HL-60/S4 treated with retinoic acid at 250 ng/mL for 4 days and 3 days (cell line): ENCODE results near the gene WFDC1.
"Not testable (repeated sequence)": the region's sequence is repeated elsewhere in the genome, so short reads cannot be mapped to it uniquely, and the experiment has no call there.

Experiments used
- in situ Hi-C: fragments of 300-500 bp; cut with MboI; formaldehyde crosslinking; loops from 2 replicates; pipeline ENCODE4 v1.7.0; 2022; ENCODE audit warnings: low sequenced_read_pairs

The WFDC1 gene

DNA sequence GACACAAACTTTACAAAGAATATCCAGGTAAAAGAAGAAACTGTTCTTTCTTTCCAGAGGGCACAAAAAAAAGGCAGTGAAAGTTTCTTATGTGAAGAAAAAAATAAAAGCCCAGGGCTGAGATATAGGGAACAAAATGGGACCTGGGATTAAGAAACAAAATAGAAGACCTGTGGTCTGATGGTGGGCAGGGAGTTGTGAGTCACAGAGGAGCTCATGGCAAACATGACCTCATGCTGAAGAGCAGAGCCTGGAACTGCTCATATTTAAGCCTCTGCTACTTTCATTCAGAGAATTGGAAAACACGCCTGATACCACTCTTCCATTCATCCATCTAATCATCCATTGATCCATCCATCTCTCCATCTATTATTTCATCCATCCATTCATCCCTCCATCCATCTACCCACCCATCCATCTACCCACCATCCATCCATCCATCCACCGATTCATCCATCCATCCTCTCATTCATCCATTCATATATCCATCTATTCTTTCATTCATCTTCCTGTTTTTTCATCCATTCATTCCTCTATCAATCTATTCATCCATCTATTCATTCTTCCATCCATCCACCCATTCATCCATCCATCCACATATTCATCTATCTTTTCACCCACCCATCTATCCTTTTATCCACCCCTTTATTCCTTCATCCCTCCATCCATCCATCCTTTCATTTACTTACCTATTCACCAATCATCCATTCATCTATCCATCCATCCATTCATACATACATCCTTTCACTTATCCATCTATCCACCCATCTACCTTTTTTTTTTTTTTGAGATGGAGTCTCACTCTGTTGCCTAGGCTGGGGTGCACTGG is 30.0 kb downstream of the WFDC1 start:
- in situ Hi-C loops = no loop called here

GRCh38 chr16:84326545-84326944 is 31.9 kb downstream of the WFDC1 start:
- in situ Hi-C loops = no loop called here

- in situ Hi-C loops = no loop called here
Observed at GRCh38 chr16:84327926-84328505, 33.3 kb downstream of the WFDC1 start.

DNA sequence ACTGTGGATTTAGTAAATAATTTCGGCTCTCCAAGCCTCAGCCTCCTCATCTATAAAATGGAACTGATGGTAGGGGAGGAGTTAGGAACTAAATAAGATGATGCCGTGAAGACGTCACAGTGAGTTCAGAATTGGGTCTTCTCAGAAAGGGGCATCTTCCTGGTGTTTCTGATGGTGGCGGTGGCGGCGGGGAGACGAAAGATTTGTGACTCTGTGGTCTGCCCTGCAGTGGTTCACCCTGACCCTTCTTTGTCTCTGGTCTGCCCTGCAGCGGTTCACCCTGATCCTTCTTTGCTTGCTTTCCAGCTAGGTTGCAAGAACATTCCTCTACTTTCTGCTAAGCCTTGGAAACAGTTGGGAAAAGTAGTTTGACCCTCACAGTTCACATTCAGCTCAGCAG is 34.3 kb downstream of the WFDC1 start:
- in situ Hi-C loops = no loop called here

DNA sequence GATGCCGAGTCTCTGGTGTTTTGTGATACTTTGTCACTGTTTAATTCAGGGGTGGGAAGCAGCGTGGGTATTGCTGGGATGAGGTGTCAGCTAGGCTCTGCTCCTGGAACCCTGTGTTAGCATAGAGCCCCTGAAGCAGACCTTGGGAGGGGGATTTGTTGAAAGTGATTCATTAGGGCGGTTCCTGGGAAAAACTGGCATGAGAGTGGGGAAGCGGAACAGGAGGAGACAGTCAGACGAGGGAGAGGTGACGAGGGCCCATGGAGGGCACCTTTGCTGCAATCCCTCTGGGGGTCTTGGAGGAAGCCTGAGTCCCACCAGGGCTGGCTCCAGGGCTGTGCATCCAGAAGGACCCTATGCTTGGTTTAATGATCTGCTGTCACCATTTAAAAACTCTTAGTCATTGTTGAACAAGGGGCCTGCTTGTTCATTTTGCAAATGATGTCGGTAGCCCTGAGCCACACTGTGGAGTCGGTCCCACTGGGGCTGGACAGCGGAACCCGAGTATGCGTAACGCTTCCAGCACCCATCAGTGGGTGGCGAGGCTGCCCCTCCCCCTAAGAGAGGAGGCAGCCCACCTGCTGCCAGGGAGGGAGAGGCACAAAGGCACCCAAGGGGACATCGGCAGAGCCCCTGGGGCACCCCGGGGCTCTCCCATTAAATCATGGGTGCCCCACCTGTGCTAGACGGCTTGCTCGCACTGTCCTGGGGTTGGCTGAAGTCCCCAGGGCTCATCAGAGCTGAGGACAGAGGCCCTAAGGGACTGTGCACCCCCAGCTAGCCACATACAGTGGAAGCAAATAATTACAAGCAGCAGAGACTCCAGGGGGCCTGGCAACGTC is 35.4 kb downstream of the WFDC1 start:
- in situ Hi-C loops = no loop called here

- in situ Hi-C loops = no loop called here
Observed at GRCh38 chr16:84330685-84331050, 36.0 kb downstream of the WFDC1 start.

DNA sequence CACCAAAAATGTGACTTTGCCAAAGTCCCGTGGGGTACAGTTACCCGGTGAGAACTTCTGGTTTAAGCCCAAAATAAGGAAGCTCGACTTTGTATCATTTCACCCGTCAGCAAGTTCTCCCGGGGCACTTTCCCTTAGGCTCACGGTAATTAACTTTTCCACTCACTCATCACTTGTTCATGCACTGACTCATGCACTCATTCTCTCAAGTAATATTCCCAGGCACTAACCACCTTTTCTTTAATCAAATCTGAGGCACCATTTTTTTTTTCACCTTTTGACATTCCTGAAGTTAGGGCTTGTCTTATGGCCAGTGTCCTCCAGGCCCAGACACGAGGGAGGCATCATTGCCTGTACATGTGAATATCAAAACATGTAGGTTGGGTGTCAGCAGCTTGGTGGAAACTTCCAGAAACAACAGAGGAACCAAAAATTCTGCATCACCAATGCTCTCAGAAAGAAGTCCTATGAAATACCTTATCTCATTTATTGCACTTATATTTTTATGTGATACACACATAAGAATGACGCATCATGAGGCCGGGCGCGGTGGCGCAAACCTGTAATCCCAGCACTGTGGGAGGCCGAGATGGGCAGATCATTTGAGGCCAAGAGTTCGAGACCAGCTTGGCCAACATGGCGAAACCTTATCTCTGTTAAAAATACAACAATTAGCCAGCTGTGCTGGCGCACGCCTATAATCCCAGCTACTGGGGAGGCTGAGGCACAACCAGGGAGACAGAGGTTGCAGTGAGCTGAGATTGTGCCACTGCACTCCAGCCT is 37.5 kb downstream of the WFDC1 start:
- in situ Hi-C loops = no loop called here

- in situ Hi-C loops = no loop called here
Observed at GRCh38 chr16:84332975-84333684, 38.5 kb downstream of the WFDC1 start.

DNA sequence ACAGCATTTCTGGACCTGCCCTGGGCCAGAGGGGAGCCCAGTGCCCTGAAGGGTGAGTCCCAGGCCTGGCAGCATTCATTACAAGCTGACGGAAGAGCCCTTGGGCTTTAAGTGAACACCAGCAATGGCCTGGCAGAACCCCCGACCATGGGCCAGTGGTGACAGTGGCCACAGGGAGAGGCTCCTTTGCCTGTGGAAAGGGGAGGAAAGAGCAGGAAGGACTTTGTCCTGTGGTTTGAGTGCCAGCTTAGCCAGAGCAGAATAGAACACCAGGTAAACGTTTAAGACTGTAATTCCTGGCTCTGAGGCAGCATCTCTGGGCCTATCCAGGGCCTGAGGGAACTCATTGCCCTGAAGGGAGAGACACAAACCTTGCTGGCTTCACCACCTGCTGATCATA is 39.4 kb downstream of the WFDC1 start:
- in situ Hi-C loops = no loop called here

DNA sequence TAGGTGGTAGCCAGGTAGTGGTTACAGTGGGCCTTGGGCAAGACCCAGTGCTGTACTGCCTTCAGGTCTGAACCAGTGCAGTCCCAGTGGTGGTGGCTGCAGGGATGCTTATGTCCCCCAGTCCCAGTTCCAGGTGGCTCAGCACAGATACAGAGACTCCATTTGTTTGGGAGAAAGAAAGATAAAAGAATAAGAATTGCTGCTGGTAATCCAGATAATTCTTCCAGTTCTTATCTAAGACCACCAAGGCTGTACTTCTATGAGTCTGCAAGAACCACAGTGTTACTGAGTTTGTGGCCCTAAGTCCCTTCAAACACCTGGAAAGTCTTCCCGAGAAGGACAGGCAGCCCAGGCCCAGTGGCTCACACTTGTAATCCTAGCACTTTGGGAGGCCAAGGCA is 39.8 kb downstream of the WFDC1 start:
- in situ Hi-C loops = no loop called here

GRCh38 chr16:84337236-84337635 is 42.6 kb downstream of the WFDC1 start:
- in situ Hi-C loops = not testable (repeated sequence)

DNA sequence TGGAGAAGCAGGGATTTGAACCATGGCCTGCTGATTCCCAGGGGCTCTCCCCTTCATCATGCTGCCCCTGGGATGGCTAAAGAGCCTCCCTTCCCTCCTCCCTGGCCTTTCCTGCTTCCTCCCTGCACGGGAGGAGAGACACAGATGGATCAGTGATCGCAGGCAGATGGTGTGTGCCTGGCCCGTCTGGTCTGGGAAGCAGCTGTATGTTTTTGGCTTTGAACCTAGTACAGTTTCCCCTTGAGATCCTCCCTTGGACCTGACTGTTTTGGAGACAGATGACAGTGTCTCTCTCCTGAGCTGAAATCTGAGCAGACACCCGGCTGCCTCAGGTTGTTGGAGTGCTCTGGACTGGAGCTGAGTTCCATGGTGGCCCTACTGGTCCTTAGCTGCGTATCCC is 44.6 kb downstream of the WFDC1 start:
- in situ Hi-C loops = no loop called here

DNA sequence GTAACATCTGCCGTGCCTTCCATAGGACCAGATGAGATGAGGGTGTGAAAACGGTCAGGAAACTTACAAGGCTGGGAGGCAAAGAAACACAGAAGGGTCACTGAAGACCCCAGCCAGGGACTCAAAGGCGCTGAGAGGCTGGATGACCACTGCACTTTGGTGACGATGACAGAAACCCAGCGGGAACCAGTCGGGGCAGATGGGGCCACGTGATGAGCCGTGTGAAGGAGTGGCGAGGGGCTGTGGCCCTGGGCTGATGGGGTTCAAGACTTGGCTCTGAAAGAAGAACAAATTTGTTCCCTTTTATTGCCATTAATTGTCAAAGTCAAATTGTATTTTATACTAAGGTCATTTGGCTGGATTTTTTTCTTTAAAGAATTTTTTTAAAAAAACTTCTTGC is 45.1 kb downstream of the WFDC1 start:
- in situ Hi-C loops = no loop called here

DNA sequence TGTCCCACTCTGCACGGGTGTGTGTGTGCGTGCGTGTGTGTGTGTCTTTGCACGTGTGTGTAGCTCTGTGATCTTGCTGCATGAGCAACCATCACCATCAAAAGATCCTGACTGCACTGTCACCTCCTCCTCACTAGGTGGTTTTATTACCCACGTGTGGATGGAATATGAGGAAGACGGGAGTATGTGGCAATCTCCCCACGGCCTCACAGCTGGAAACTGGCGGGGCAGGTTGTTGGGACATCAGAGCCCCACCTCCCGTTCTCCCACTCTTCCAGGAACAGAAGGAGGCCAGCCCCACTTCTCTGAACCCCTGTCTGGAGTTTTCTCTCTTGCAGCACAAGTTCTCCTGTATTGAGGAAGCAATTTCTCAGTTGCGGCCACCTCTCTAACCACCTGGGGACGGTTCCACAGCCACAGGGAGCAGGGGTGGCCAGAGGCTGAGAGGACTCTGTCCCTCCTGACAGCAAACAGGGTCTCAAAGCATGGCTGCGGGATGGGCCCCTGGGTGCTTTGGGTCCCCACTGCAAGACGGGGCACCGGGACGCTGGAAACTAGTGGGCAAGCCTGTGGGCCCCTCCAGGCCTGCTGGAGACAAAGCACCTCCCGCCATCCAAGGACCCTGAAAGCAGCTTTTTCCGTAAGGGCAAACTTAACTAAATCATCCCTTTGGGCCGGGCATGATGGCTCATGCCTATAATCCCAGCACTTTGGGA is 45.8 kb downstream of the WFDC1 start:
- in situ Hi-C loops = no loop called here

GRCh38 chr16:84341528-84342295 is 47.0 kb downstream of the WFDC1 start:
- in situ Hi-C loops = no loop called here

- in situ Hi-C loops = not testable (repeated sequence)
Observed at GRCh38 chr16:84343800-84344199, 49.1 kb downstream of the WFDC1 start.

GRCh38 chr16:84344781-84345180 is 50.1 kb downstream of the WFDC1 start:
- in situ Hi-C loops = no loop called here

GRCh38 chr16:84347161-84347560 is 52.5 kb downstream of the WFDC1 start:
- in situ Hi-C loops = no loop called here

DNA sequence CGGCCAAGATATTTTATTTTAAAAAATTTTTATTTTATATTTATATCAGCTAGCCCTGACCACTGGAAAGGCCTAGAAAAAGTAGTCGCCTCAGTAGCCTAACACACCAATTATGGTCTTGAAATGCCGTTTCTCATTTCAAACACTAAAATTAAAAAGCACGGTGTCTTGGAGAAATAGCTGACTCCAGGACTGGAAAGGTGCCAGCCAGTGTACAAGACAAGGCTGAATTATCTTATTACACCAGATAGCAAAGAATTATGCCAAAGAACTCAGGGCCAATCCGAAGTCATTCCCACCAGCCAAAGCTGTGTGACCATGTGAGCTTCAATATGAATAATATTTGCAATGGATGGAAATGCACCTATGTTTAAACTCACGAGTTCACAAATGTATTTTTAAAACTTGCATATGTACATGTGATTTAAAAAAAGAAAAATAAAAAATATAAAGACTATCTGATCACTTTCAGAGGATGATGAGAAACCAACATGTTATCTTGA is 53.8 kb downstream of the WFDC1 start:
- in situ Hi-C loops = no loop called here
